Choroid plexus epithelial cell (primary cell): ENCODE measurements around the gene SBSN.
A peak's percentile ranks its signal among the peaks of the same experiment; 100 is the strongest.

Source experiments
- DNase-seq: peaks from one replicate; pipeline ENCODE4 v3.0.0-alpha.2; 2010; ENCODE audit warnings: low read depth
- H3K4me3 ChIP-seq: 2 replicates; pipeline ENCODE4 v1.5.1; 2011; ENCODE audit warnings: low read depth, mild to moderate bottlenecking, control low read depth, low read length, moderate library complexity
- CTCF ChIP-seq: conservative IDR thresholded peaks from 2 replicates; pipeline ENCODE4 v1.5.1; 2011; ENCODE audit warnings: low read depth, mild to moderate bottlenecking, control low read depth, inconsistent platforms, low read length, moderate library complexity

Gene SBSN

DNA sequence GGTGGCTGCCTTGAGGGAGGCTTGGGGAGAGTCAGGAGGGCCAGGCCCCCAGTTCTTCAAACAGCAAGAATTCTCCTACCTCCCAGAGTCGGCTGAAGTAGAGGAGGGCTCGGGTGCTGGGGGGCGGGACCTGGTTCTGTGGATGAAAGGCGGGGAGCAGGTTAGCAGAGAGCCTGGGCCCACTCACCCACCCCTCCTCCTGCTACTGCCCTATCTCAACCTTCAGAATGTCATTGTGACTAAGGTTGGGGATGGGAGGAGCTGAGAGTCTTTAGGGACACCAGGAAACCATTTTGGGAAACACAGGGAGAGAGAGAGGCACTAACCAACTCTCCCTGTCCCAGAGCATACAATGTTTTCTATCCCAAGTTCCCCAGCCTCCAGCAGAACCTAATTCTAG lies 25.4 kb downstream of the SBSN start:
- no peak overlapping the region for H3K4me3 ChIP-seq
- no peak for DNase-seq
- TF ChIP-seq CTCF: no peak

DNA sequence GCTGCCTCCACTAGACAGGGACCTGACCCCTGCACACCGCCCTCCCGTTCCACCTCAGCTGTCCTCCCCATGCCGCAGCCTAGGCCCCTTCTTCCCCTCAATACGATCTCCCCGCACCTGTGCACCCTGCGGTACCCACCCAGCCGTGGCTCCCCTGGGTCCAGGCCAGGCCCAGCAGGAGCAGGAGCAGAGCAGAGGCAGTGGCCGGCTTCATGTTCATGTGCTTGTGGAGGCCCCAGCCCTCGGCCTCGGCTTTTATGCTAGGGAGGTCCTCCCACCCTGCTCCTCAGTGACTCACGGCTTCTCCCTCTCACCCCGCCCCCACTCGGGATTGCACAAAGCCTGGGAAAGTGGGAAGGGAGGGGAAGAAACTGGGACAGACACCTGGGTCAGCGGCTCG lies 26.4 kb downstream of the SBSN start:
- no peak overlapping the region for H3K4me3 ChIP-seq
- DNase-seq: no peak
- TF ChIP-seq CTCF: no peak

DNA sequence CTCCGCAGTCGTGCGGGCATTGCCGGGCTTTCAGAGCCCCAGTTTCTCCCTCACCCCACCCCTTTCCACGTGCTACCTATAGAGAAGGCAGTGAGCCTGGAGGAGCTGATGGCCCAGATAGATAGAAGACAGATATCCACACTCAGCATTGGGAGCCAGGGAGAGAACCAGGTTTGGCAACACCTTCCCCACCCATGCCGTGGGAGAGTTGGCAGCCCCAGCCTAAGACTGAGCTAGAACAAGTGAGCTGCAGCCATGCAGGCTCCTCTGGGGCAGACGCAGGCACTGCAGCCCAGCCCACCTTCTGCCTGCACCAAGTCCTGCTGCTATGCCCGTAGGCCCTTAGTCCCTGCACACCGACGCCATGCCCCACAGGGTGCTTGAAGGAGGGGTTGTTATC lies 27.5 kb downstream of the SBSN start:
- TF ChIP-seq CTCF: no peak
- no peak overlapping the region for H3K4me3 ChIP-seq
- no peak for DNase-seq

DNA sequence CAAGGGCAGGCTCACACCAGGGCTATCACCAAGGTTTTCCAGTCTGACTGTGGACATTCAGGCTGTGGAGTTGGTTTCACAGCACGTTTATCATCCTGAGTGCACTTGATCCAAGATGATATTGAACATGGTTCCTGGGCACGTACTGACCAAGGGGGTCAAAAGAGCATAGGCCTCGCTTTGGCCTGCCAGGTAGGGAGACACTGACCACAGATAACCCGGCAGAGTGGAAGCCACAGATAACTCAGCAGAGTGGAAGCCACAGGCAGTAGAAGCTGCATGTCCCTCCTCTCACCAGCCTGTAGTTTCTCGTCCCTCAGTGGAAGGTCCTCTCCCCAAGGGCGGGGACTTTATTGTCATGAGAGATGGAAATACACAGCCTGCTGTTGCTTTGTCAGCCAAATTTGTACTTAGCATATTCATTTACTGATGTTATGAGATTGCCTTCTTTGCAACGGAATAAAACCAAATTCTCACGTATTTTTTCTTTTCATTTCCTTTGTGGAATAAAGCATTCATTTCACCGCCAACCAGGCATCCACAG lies 29.1 kb downstream of the SBSN start:
- TF ChIP-seq CTCF: no peak
- DNase-seq: no peak
- no peak overlapping the region for H3K4me3 ChIP-seq

DNA sequence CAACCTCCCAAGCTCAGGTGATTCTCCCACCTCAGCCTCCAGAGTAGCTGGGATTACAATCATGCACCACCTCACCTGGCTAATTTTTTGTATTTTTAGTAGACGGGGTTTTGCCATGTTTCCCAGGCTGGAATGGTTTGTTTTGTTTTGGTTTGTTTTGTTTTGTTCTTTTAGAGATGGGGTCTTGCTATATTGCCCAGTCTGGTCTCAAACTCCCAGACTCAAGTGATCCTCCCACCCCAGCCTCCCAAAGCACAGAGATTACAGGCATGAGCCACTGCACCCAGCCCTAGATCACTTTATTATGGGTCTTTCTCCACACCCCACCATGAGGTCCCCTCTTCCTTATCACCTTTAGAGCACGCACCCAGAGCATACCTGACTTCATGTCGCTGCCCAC lies 29.9 kb downstream of the SBSN start:
- no peak for TF ChIP-seq CTCF
- H3K4me3 ChIP-seq: no peak overlapping the region

GRCh38 chr19:35497406-35497805 lies 30.7 kb downstream of the SBSN start:
- no peak overlapping the region for H3K4me3 ChIP-seq
- DNase-seq: no peak
- no peak for TF ChIP-seq CTCF

More for the DNA sequence above, 29.9 kb downstream of the SBSN start:
- DNase-seq: no peak

- peak; percentile 73 for DNase-seq
- no peak overlapping the region for H3K4me3 ChIP-seq
- TF ChIP-seq CTCF: peak; percentile 99
Measured at GRCh38 chr19:35495107-35496064, 32.7 kb downstream of the SBSN start.
